ENCODE measurements around the gene C11orf54.

The C11orf54 gene

DNA sequence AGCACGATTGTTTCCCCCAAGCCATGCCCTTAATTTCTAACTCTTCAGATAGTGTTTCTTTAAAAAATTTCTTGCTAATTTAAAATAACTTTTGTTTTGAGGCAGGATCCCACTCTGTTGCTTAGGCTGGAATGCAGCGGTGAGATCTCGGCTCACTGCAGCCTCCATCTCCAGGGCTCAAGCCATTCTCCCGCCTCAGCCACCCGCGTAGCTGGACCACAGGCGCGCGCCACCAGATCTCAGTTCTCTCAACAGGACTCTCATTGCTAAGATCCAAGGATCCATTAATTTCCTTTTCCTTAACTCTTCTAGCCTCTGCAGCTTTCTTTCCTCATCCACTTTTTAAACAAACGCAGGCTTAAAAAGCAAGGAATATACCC lies 42.3 kb downstream of the C11orf54 start:
- in situ Hi-C loops (cut with HindIII; ENCODE audit: low pct_unique_long_range_greater_than_20kb, low sequenced_read_pairs) = no loop called here
- DNase-seq (ENCODE audit: low read depth in 1 of 2, low spot score in 1 of 2) = no peak
- no peak for TF ChIP-seq JUND (IDR thresholded peaks at IDR 0.05; ENCODE audit: low read depth)

DNA sequence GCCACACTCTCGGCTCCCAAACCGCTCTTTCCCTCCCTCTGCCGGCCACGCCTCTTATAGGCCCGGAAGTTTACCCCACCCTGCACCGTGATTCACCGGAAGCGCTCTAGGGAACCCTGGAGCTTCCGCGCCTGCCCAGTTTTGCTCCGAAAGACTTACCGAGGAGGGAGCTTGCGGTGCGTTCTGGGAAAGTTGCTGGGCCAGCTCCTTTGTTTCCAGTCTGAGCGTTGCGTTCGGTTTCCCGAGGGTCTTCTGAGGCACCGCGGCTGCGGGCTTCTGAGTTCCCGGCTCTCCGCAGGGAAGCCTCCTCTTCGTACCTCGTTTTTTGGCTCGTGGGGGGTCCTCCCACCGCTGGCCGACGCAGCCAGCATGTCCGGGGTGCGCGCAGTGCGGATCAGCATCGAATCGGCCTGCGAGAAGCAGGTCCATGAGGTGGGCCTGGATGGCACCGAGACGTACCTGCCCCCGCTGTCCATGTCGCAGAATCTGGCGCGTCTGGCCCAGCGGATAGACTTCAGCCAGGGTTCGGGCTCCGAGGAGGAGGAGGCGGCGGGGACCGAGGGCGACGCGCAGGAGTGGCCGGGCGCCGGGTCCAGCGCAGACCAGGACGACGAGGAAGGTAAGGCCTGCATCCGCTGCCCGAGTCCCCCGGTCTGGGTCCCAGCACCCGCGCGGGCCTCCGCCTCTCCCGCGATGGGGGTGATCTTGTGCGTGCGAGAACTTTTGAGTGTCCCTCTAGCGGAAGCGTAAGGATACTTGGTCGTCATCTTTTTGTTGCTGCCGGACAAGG lies 42.9 kb downstream of the C11orf54 start, which contains the start of gene MED17:
Gene MED17 (plus strand): TSS at position 138 of the 790 bp plus-strand sequence. CDS start 232 bp downstream, at position 370.
- in situ Hi-C loops (cut with HindIII; ENCODE audit: low pct_unique_long_range_greater_than_20kb, low sequenced_read_pairs) = no loop called here
- TF ChIP-seq JUND (IDR thresholded peaks at IDR 0.05; ENCODE audit: low read depth) = no peak
- peak; percentile 96 to 97 for DNase-seq (ENCODE audit: low read depth in 1 of 2, low spot score in 1 of 2)

- no peak for DNase-seq (ENCODE audit: low read depth in 1 of 2, low spot score in 1 of 2)
- in situ Hi-C loops (cut with HindIII; ENCODE audit: low pct_unique_long_range_greater_than_20kb, low sequenced_read_pairs) = no loop called here
- TF ChIP-seq JUND (IDR thresholded peaks at IDR 0.05; ENCODE audit: low read depth) = no peak
Observed at GRCh38 chr11:93784935-93785360, 43.5 kb downstream of the C11orf54 start.

- no peak for TF ChIP-seq JUND (IDR thresholded peaks at IDR 0.05; ENCODE audit: low read depth)
- DNase-seq (ENCODE audit: low read depth in 1 of 2, low spot score in 1 of 2) = no peak
- in situ Hi-C loops (cut with HindIII; ENCODE audit: low pct_unique_long_range_greater_than_20kb, low sequenced_read_pairs) = no loop called here
Observed at GRCh38 chr11:93791493-93791892, 50.0 kb downstream of the C11orf54 start.

- DNase-seq (ENCODE audit: low read depth in 1 of 2, low spot score in 1 of 2) = no peak
- in situ Hi-C loops (cut with HindIII; ENCODE audit: low pct_unique_long_range_greater_than_20kb, low sequenced_read_pairs) = no loop called here
- no peak for TF ChIP-seq JUND (IDR thresholded peaks at IDR 0.05; ENCODE audit: low read depth)
Observed at GRCh38 chr11:93796441-93797231, 55.2 kb downstream of the C11orf54 start.

DNA sequence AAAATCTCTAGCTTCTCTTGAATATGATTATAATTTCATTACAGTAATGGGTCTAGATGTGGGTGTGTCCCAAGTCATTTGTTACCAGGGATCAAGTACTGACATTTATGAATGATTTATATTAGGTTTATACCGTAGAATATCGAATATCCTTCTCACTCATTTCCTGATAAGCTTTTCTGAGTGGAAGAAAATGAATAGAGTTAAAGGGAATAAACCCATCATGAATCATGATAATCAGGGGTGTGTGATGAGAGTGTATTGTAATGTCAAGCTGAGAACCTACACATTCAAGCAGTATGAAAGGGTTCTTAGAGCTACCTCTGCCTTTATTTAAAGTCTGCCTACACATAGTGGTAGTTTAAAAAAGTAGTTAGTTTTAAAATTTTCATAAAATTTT lies 59.9 kb downstream of the C11orf54 start:
- in situ Hi-C loops (cut with HindIII; ENCODE audit: low pct_unique_long_range_greater_than_20kb, low sequenced_read_pairs) = no loop called here
- no peak for DNase-seq (ENCODE audit: low read depth in 1 of 2, low spot score in 1 of 2)

DNA sequence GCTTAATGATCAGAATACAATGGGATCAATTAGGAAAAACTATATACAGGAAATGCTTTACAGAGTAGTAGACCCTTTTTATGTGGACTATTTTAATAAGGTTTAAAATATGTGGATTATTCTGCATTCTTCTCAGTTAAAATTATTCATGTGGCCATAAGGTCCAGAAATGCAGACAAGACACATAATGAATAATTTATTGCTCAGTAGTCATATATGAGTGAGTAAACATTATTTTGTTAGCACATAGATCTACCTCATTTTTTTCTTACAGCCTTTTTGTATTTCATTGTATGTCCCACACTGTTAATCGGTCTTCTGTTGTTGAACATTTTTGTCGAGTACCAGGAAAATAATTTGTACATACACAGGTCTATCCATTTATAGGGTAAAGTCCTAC lies 63.4 kb downstream of the C11orf54 start:
- TF ChIP-seq JUND (IDR thresholded peaks at IDR 0.05; ENCODE audit: low read depth) = no peak
- in situ Hi-C loops (cut with HindIII; ENCODE audit: low pct_unique_long_range_greater_than_20kb, low sequenced_read_pairs) = no loop called here
- DNase-seq (ENCODE audit: low read depth in 1 of 2, low spot score in 1 of 2) = no peak

More for the DNA sequence above, 59.9 kb downstream of the C11orf54 start:
- TF ChIP-seq JUND (IDR thresholded peaks at IDR 0.05; ENCODE audit: low read depth) = no peak

GRCh38 chr11:93807980-93808379 lies 66.5 kb downstream of the C11orf54 start:
- in situ Hi-C loops (cut with HindIII; ENCODE audit: low pct_unique_long_range_greater_than_20kb, low sequenced_read_pairs) = no loop called here
- no peak for DNase-seq (ENCODE audit: low read depth in 1 of 2, low spot score in 1 of 2)
- no peak for TF ChIP-seq JUND (IDR thresholded peaks at IDR 0.05; ENCODE audit: low read depth)

DNA sequence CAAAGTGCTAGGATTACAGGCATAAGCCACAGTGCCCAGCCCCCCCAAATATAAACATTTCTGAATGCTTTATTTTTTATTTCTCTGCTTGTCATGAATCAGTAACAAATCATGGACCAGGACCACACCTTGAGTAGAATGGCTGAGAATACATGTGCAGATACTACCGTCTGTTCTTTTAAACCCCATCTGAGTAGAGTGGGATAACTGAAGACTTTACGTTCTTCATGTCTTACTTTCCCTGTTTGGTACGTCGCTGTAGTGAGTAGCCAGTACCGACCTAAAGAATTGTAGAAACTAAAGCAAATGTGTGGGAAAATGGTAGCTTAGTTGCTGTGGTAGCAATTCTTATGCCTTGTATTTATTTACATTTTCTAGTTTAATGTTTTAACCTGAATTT lies 72.5 kb downstream of the C11orf54 start:
- no peak for TF ChIP-seq JUND (IDR thresholded peaks at IDR 0.05; ENCODE audit: low read depth)
- no peak for DNase-seq (ENCODE audit: low read depth in 1 of 2, low spot score in 1 of 2)
- in situ Hi-C loops (cut with HindIII; ENCODE audit: low pct_unique_long_range_greater_than_20kb, low sequenced_read_pairs) = no loop called here
